ENCODE results near the gene SLC44A5. TPM values are rescaled to one million over a fixed set of nuclear protein-coding genes. Genes with fewer than 3 reads are reported as not detected.

The SLC44A5 gene
- total RNA-seq, 1 experiment from 2014 or later, result 2.4 TPM

- Mint-ChIP-seq H3K4me1 (peaks cover 0 to 4% of the 10 kb centered on the region in 2 experiments; a peak in 1 of 4 replicates), H3K4me3 (no peak overlapping the region), H3K27ac (no peak overlapping the region), H3K36me3 (ENCODE audit: insufficient read depth in 1 of 3, low read depth in 3 of 3) (no peaks in the 10 kb centered on the region), H3K9me3 (peaks cover 0 to 2% of the 10 kb centered on the region in 2 experiments; a peak in 1 of 5 replicates), H3K27me3 (ENCODE audit: low read depth) (no peaks in the 10 kb centered on the region)
- no peak overlapping the region for H3K23ac ChIP-seq (ENCODE audit: insufficient read length, low read depth, low read length)
- H2BK5ac ChIP-seq (ENCODE audit: insufficient read length, low read length), result no peak overlapping the region
- no peaks in the 10 kb centered on the region for H3K27me3 ChIP-seq (ENCODE audit: insufficient read depth, low read length)
- TF ChIP-seq CTCF (conservative IDR thresholded peaks at IDR 0.05), result no peak
- no peaks in the 10 kb centered on the region for H3K23me2 ChIP-seq (ENCODE audit: insufficient read length, low read depth, low read length, poor library complexity, severe bottlenecking)
- H4K91ac ChIP-seq (ENCODE audit: insufficient read length, low read depth, low read length), result no peak overlapping the region
- H2AFZ ChIP-seq (ENCODE audit: low read length), result no peak overlapping the region
- H3K79me1 ChIP-seq (ENCODE audit: insufficient read depth, low read depth, low read length, poor library complexity, severe bottlenecking), result no peaks in the 10 kb centered on the region
- H3K27ac ChIP-seq (ENCODE audit: insufficient read length, low read depth, low read length), result no peak overlapping the region
- no peaks in the 10 kb centered on the region for H3K9me3 ChIP-seq (ENCODE audit: control insufficient read depth, low read depth, low read length)
- no peak overlapping the region for H4K5ac ChIP-seq (ENCODE audit: insufficient read length, low read depth, low read length)
- H3K79me2 ChIP-seq (ENCODE audit: insufficient read depth, low read length), result no peaks in the 10 kb centered on the region
- H2BK12ac ChIP-seq (ENCODE audit: insufficient read length, low read depth, low read length), result no peak overlapping the region
- no peak overlapping the region for H3K18ac ChIP-seq (ENCODE audit: insufficient read length, low read depth, low read length)
- H3K9ac ChIP-seq (ENCODE audit: extremely low read depth, insufficient read length, low read length), result no peak overlapping the region
- H3T11ph ChIP-seq (ENCODE audit: low read length), result no peak overlapping the region
- no peaks in the 10 kb centered on the region for H4K20me1 ChIP-seq (ENCODE audit: control insufficient read depth, insufficient read depth, insufficient read length)
- H2BK120ac ChIP-seq (ENCODE audit: low read depth, low read length, poor library complexity, severe bottlenecking), result no peak overlapping the region
- H3K56ac ChIP-seq (ENCODE audit: insufficient read length, low read depth, low read length), result no peak overlapping the region
- H2BK15ac ChIP-seq (ENCODE audit: low read depth, low read length), result no peak overlapping the region
- H3K4me1 ChIP-seq (ENCODE audit: insufficient read depth, low read length), result no peaks in the 10 kb centered on the region
- no CpG with 5 or more reads among the region's 2 CpGs for WGBS (ENCODE audit: extremely low coverage, insufficient read length, low lambda C conversion rate)
- H2AK5ac ChIP-seq (ENCODE audit: insufficient read length, low read length), result no peak overlapping the region
- H3K14ac ChIP-seq (ENCODE audit: insufficient read depth, low read length), result no peak overlapping the region
- no peak for DNase-seq
- no peak overlapping the region for H3K4ac ChIP-seq (ENCODE audit: low read depth, low read length)
- H4K8ac ChIP-seq (replicated peaks; ENCODE audit: insufficient read length, low read depth, low read length), result no peak overlapping the region
- no peak overlapping the region for H2BK20ac ChIP-seq (ENCODE audit: low read depth, low read length, poor library complexity, severe bottlenecking)
- H3K4me2 ChIP-seq (ENCODE audit: insufficient read depth, insufficient read length, low read length), result no peak overlapping the region
Measured at GRCh38 chr1:75170011-75170410, 440.9 kb downstream of the SLC44A5 start.
